HepG2 (cell line): ENCODE measurements around the gene FUT8. TPM values are rescaled to one million over a fixed set of nuclear protein-coding genes. Genes with fewer than 3 reads are reported as not detected.

Experiments used
- ATAC-seq: fragments of 200-7000 bp; cut with Tn5 transposase; 3 replicates; pipeline ENCODE4 v1.9.1; 2020; ENCODE audit warnings: mild to moderate bottlenecking, moderate library complexity
- BruUV-seq: library from RNA; stranded (reverse); fragments of 400-500 nt; replicated peaks from 2 replicates; lab custom pipeline; 2021; lab: Mats Ljungman, UMichigan
- CTCF ChIA-PET: fragments of 300-600 bp; formaldehyde crosslinking; extraction: SDS; loops from one replicate; lab custom pipeline; 2021; ENCODE audit warnings: low total read pairs, inconsistent platforms, low intra/inter-chr PET ratio; lab: Yijun Ruan, JAX
- POLR2A ChIA-PET: fragments of 350-600 bp; sonication (Branson Sonifier 250); formaldehyde crosslinking; loops from one replicate; lab custom pipeline; 2020; ENCODE audit warnings: antibody characterized with exemption, inconsistent platforms; lab: Yijun Ruan, JAX
- DNase-seq: peaks from one replicate; pipeline ENCODE4 v3.0.0-alpha.2; 2015; ENCODE audit warnings: low spot score
- FAIRE-seq: peaks from 3 replicates; lab custom pipeline; 2011; peaks lifted over from hg19 to GRCh38; lab: Jason Lieb, UNC
- H2AFZ ChIP-seq: one replicate; pipeline ENCODE4 v1.6.1; 2011; ENCODE audit warnings: low read length, inconsistent platforms
- H3K27ac ChIP-seq: fragments of 300-600 bp; 3 replicates; pipeline ENCODE4 v1.8.0; 2011; ENCODE audit warnings: mixed run types, mild to moderate bottlenecking, mixed read lengths, low read length, inconsistent platforms; ENCODE audit not compliant: insufficient read depth; ENCODE audit errors: extremely low read length
- H3K27me3 ChIP-seq, 2 experiments: fragments of 200-600 bp in 1 of 2; 2 replicates in 1 of 2; 3 replicates in 1 of 2; pipeline versions ENCODE4 v1.6.0 to v1.8.0; 2011; ENCODE audit warnings: low read length in 2 of 2, mild to moderate bottlenecking in 2 of 2, moderate library complexity in 2 of 2, inconsistent platforms in 1 of 2; ENCODE audit not compliant: insufficient read depth in 2 of 2, control insufficient read depth in 1 of 2
- H3K36me3 ChIP-seq, 2 experiments: fragments of 200-600 bp in 1 of 2; replicated peaks in 1 of 2; 2 replicates in 1 of 2; 3 replicates in 1 of 2; pipeline versions ENCODE4 v1.5.1 to v1.8.0; 2011; ENCODE audit warnings: low read length in 2 of 2, inconsistent platforms in 1 of 2; ENCODE audit not compliant: insufficient read depth in 2 of 2, control insufficient read depth in 1 of 2
- H3K4me1 ChIP-seq: 2 replicates; pipeline ENCODE4 v1.5.1; 2012; ENCODE audit warnings: low read length, inconsistent platforms; ENCODE audit not compliant: insufficient read depth
- H3K4me2 ChIP-seq: 2 replicates; pipeline ENCODE4 v1.6.0; 2011; ENCODE audit warnings: low read depth, low read length, inconsistent platforms
- H3K4me3 ChIP-seq, 3 experiments: fragments of 200-600 bp in 1 of 3; sonication (generic), shearing (Covaris generic) in 1 of 3; replicated peaks in 1 of 3; 2 replicates each; pipeline ENCODE4 v1.5.1; 2011 to 2016; ENCODE audit warnings: low read length in 3 of 3, inconsistent platforms in 2 of 3, low read depth in 2 of 3, mild to moderate bottlenecking in 2 of 3, control low read depth in 1 of 3, mixed read lengths in 1 of 3; ENCODE audit not compliant: insufficient read depth in 1 of 3
- H3K79me2 ChIP-seq: one replicate; pipeline ENCODE4 v1.6.1; 2011; ENCODE audit warnings: low read length, inconsistent platforms; ENCODE audit not compliant: insufficient read depth
- H3K9ac ChIP-seq: 2 replicates; pipeline ENCODE4 v1.6.0; 2011; ENCODE audit warnings: mild to moderate bottlenecking, low read depth, low read length, inconsistent platforms; ENCODE audit not compliant: insufficient read depth
- H3K9me3 ChIP-seq: 2 replicates; pipeline ENCODE4 v1.5.1; 2012; ENCODE audit warnings: mild to moderate bottlenecking, low read length
- H4K20me1 ChIP-seq: 2 replicates; pipeline ENCODE4 v1.6.0; 2011; ENCODE audit warnings: inconsistent platforms, mild to moderate bottlenecking, low read length, moderate library complexity; ENCODE audit not compliant: insufficient read depth
- HOXA3 ChIP-seq: sonication (generic); formaldehyde crosslinking; IDR thresholded peaks from 2 replicates; pipeline ENCODE4 v1.5.0; 2020; ENCODE audit warnings: missing genetic modification reagents
- KAT7 ChIP-seq: IDR thresholded peaks from 2 replicates; pipeline ENCODE4 v1.6.1; 2018; ENCODE audit warnings: borderline replicate concordance, missing compliant biosample characterization
- MEIS1 ChIP-seq: sonication (generic); formaldehyde crosslinking; IDR thresholded peaks from 2 replicates; pipeline ENCODE4 v1.9.0; 2021; ENCODE audit warnings: mild to moderate bottlenecking, missing genetic modification reagents, moderate library complexity, borderline replicate concordance
- NFE2 ChIP-seq: sonication (generic); formaldehyde crosslinking; IDR thresholded peaks from 2 replicates; pipeline ENCODE4 v1.4.0; 2020; ENCODE audit warnings: missing genetic modification reagents
- NKX3-1 ChIP-seq: sonication (generic); formaldehyde crosslinking; IDR thresholded peaks from 2 replicates; pipeline ENCODE4 v1.5.0; 2020; ENCODE audit warnings: missing genetic modification reagents
- STAG1 ChIP-seq: sonication (generic); formaldehyde crosslinking; IDR thresholded peaks from 2 replicates; pipeline ENCODE4 v1.4.0; 2020; ENCODE audit warnings: missing genetic modification reagents
- THAP11 ChIP-seq: IDR thresholded peaks from 2 replicates; pipeline ENCODE4 v1.6.1; 2016; ENCODE audit warnings: missing biosample characterization, missing genetic modification reagents
- ZSCAN5A ChIP-seq: sonication (generic); formaldehyde crosslinking; IDR thresholded peaks from 2 replicates; pipeline ENCODE4 v1.8.0; 2022; ENCODE audit warnings: mild to moderate bottlenecking, missing genetic modification reagents, borderline replicate concordance
- WGBS: methylation state at CpG from one replicate; pipeline ENCODE4 v1.1.6; 2017; ENCODE audit warnings: low lambda C conversion rate; 5-methylcytosine and 5-hydroxymethylcytosine counted together
- in situ Hi-C: cut with HindIII; loops from 2 replicates; pipeline ENCODE4 v1.10.0; 2017; ENCODE audit warnings: low pct_unique_long_range_greater_than_20kb; ENCODE audit not compliant: extremely low pct_ligation_motif_present
- intact Hi-C: fragments of 100-400 bp; cut with micrococcal nuclease; formaldehyde crosslinking; loops from one replicate; pipeline ENCODE4 v1.10.0; 2022; ENCODE audit not compliant: unreplicated experiment
- polyA plus RNA-seq, 8 experiments: library from polyadenylated mRNA; depleted of rRNA in 3 of 8; stranded (reverse) in 7 of 8; unstranded in 1 of 8; fragments of >200 nt; fragmentation: Illumina TruSeq in 4 of 8; extraction: Trizol in 4 of 8; gene quantifications; 2 replicates each; pipeline versions ENCODE4 v1.2.1 to v1.2.3, GENCODE V29; 2011 to 2016; ENCODE audit warnings: low read depth in 4 of 8, missing spikeins in 1 of 8, mixed read lengths in 1 of 8; ENCODE audit not compliant: insufficient read depth in 1 of 8
- total RNA-seq, 5 experiments: library from RNA; depleted of rRNA; stranded (reverse); fragments of >200 nt; fragmentation: Illumina TruSeq; extraction: Trizol; gene quantifications; 2 replicates each; pipeline ENCODE4 v1.2.3, GENCODE V29; 2016; ENCODE audit warnings: low read depth in 1 of 5
- TF ChIP-seq, protein P1 (sequence below): sonication (generic); formaldehyde crosslinking; IDR thresholded peaks from 2 replicates; pipeline ENCODE4 v1.4.0; 2020; ENCODE audit warnings: missing genetic modification reagents

Gene FUT8
- total and polyA plus RNA-seq, 2 of the 13 experiments (the other 11 are each of a cell fraction or from before 2014, with no cell fraction given): 9.3 to 17.5 TPM

GRCh38 chr14:65604535-65604934 is 192.0 kb downstream of the FUT8 start (continued):
- TF ChIP-seq KAT7 (CRISPR knock-in tag): no peak
- no peak for TF ChIP-seq NFE2 (CRISPR knock-in tag)
- TF ChIP-seq MEIS1: no peak
- no peak for TF ChIP-seq HOXA3
- TF ChIP-seq, all 625 proteins: peak for 0

DNA sequence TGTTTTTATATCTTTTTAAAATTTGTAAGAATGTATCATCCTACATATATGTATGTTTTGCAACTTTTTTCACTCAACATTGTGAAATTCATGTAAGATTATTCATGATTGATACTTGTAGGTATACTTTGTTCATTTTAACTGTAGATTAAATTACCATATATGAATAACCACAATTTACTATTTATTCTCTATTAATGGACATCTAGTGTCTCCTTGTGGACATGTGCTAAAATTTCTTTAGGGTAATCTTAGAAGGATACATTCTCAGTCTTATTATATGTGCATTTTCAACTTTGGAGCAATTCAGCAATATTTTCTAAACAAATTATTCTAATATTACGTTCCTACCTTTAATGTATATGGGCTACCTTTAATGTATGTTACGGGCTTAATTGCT is 192.4 kb downstream of the FUT8 start:
- H4K20me1 ChIP-seq: no peaks in the 10 kb centered on the region
- no peak overlapping the region for H3K4me2 ChIP-seq
- H3K4me1 ChIP-seq: no peaks in the 10 kb centered on the region
- no peaks in the 10 kb centered on the region for H3K27me3 ChIP-seq
- in situ Hi-C loops (no loop called here), intact Hi-C loops (no loop called here)
- ChIA-PET CTCF (no interaction called here), POLR2A (no interaction called here)
- BruUV-seq: no TSS peak
- FAIRE-seq (no peak), ATAC-seq (no peak), DNase-seq (no peak)
- no peaks in the 10 kb centered on the region for H3K79me2 ChIP-seq
- no peaks in the 10 kb centered on the region for H3K36me3 ChIP-seq
- TF ChIP-seq NKX3-1 (CRISPR knock-in tag): no peak
- TF ChIP-seq STAG1: peak; percentile 31; the same call in 1 of the 2 replicates
- H3K9me3 ChIP-seq: no peaks in the 10 kb centered on the region
- H3K4me3 ChIP-seq: no peak overlapping the region
- no peak overlapping the region for H2AFZ ChIP-seq
- no peak overlapping the region for H3K27ac ChIP-seq
- 48% methylated on average over 2 of the region's 2 CpGs for WGBS
- H3K9ac ChIP-seq: no peak overlapping the region

- CTCF ChIA-PET: no interaction called here
- intact Hi-C loops (no loop called here), in situ Hi-C loops (no loop called here)
- POLR2A ChIA-PET: no interaction called here
- no peaks in the 10 kb centered on the region for H3K36me3 ChIP-seq
- H3K27ac ChIP-seq: no peak overlapping the region
- no peak for FAIRE-seq
- H3K4me1 ChIP-seq: no peaks in the 10 kb centered on the region
- no peak overlapping the region for H3K9ac ChIP-seq
- DNase-seq: no peak
- H3K4me2 ChIP-seq: no peak overlapping the region
- no peak for ATAC-seq
- no peaks in the 10 kb centered on the region for H3K79me2 ChIP-seq
- H2AFZ ChIP-seq: no peak overlapping the region
- no peaks in the 10 kb centered on the region for H4K20me1 ChIP-seq
- H3K4me3 ChIP-seq: no peak overlapping the region
- H3K27me3 ChIP-seq: no peaks in the 10 kb centered on the region
- no TSS peak for BruUV-seq
- H3K9me3 ChIP-seq: no peaks in the 10 kb centered on the region
- TF ChIP-seq THAP11 (CRISPR knock-in tag): no peak
- no peak for TF ChIP-seq ZSCAN5A (CRISPR knock-in tag)
- TF ChIP-seq, protein P1, sequence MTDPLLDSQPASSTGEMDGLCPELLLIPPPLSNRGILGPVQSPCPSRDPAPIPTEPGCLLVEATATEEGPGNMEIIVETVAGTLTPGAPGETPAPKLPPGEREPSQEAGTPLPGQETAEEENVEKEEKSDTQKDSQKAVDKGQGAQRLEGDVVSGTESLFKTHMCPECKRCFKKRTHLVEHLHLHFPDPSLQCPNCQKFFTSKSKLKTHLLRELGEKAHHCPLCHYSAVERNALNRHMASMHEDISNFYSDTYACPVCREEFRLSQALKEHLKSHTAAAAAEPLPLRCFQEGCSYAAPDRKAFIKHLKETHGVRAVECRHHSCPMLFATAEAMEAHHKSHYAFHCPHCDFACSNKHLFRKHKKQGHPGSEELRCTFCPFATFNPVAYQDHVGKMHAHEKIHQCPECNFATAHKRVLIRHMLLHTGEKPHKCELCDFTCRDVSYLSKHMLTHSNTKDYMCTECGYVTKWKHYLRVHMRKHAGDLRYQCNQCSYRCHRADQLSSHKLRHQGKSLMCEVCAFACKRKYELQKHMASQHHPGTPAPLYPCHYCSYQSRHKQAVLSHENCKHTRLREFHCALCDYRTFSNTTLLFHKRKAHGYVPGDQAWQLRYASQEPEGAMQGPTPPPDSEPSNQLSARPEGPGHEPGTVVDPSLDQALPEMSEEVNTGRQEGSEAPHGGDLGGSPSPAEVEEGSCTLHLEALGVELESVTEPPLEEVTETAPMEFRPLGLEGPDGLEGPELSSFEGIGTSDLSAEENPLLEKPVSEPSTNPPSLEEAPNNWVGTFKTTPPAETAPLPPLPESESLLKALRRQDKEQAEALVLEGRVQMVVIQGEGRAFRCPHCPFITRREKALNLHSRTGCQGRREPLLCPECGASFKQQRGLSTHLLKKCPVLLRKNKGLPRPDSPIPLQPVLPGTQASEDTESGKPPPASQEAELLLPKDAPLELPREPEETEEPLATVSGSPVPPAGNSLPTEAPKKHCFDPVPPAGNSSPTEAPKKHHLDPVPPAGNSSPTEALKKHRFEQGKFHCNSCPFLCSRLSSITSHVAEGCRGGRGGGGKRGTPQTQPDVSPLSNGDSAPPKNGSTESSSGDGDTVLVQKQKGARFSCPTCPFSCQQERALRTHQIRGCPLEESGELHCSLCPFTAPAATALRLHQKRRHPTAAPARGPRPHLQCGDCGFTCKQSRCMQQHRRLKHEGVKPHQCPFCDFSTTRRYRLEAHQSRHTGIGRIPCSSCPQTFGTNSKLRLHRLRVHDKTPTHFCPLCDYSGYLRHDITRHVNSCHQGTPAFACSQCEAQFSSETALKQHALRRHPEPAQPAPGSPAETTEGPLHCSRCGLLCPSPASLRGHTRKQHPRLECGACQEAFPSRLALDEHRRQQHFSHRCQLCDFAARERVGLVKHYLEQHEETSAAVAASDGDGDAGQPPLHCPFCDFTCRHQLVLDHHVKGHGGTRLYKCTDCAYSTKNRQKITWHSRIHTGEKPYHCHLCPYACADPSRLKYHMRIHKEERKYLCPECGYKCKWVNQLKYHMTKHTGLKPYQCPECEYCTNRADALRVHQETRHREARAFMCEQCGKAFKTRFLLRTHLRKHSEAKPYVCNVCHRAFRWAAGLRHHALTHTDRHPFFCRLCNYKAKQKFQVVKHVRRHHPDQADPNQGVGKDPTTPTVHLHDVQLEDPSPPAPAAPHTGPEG (CRISPR knock-in tag): no peak
These were observed 193.9 kb downstream of the FUT8 start for GRCh38 chr14:65606460-65606859.
